Aorta (tissue), 5 donors: ENCODE measurements around the gene USP25. TPM values are rescaled to one million over a fixed set of nuclear protein-coding genes. Genes with fewer than 3 reads are reported as not detected.
"Not testable (repeated sequence)": the region's sequence is repeated elsewhere in the genome, so short reads cannot be mapped to it uniquely, and the experiment has no call there.

ENCODE experiments used
- ATAC-seq: fragments of 200-7000 bp; cut with Tn5 transposase; one replicate; pipeline ENCODE4 v1.9.1; 2022; ENCODE audit warnings: moderate library complexity; ENCODE audit not compliant: low FRiP score
- DNase-seq, 2 donors: peaks; one replicate each; pipeline ENCODE4 v3.0.0-alpha.2; 2020
- H3K27ac ChIP-seq, 2 donors: one replicate each; pipeline ENCODE4 v1.5.1; 2013; ENCODE audit warnings: low read length in 2 of 2, mild to moderate bottlenecking in 2 of 2, moderate library complexity in 2 of 2, control low read depth in 1 of 2, inconsistent platforms in 1 of 2, low read depth in 1 of 2
- H3K27me3 ChIP-seq, 2 donors: one replicate each; pipeline ENCODE4 v1.6.1; 2013; ENCODE audit warnings: control low read depth in 1 of 2, low read length in 1 of 2, mild to moderate bottlenecking in 1 of 2, moderate library complexity in 1 of 2; ENCODE audit not compliant: insufficient read depth in 2 of 2, control insufficient read depth in 1 of 2
- H3K36me3 ChIP-seq, 2 donors: one replicate each; pipeline ENCODE4 v1.6.1; 2013; ENCODE audit warnings: control low read depth in 1 of 2, low read length in 1 of 2, mild to moderate bottlenecking in 1 of 2; ENCODE audit not compliant: insufficient read depth in 2 of 2, control insufficient read depth in 1 of 2
- H3K4me1 ChIP-seq, 2 donors: one replicate each; pipeline ENCODE4 v1.6.1; 2013; ENCODE audit warnings: low read length in 2 of 2, control low read depth in 1 of 2, mild to moderate bottlenecking in 1 of 2, moderate library complexity in 1 of 2; ENCODE audit not compliant: insufficient read depth in 2 of 2, control insufficient read depth in 1 of 2
- H3K4me3 ChIP-seq, 2 donors: one replicate each; pipeline ENCODE4 v1.5.1; 2013; ENCODE audit warnings: low read length in 2 of 2, control low read depth in 1 of 2, mild to moderate bottlenecking in 1 of 2
- H3K9me3 ChIP-seq: one replicate; pipeline ENCODE4 v1.6.1; 2013; ENCODE audit warnings: mild to moderate bottlenecking, low read length; ENCODE audit not compliant: control insufficient read depth
- WGBS, 2 donors: extraction: QIAGEN DNeasy Blood & Tissue Kit; methylation state at CpG; one replicate each; pipeline ENCODE4 v1.1.7; 2013; 5-methylcytosine and 5-hydroxymethylcytosine counted together
- intact Hi-C, 2 donors: fragments of 100-400 bp; cut with DNase I; formaldehyde crosslinking; loops; one replicate each; pipeline versions ENCODE4 v1.14.2 to v1.15.0; 2022
- polyA plus RNA-seq, 2 donors: library from polyadenylated mRNA; stranded (reverse); fragments of 200-250 nt; gene quantifications; one replicate each; pipeline ENCODE4 v1.2.3, GENCODE V29; 2013
- total RNA-seq, 2 donors: library from RNA; stranded (reverse); fragmentation: NEBNext Ultra II Directional; extraction: Animal tissue kit (Norgen Biotek cat#: 25700); gene quantifications; one replicate each; pipeline ENCODE4 v1.2.1, GENCODE V29; 2021
- donor health status: healthy with polysubstance abuse.
- donor health status: Bipolar disorder and iron deficiency.
- donor health status: DM: no; HTN: no; CAD: no.
- donor health status: DM: no; HTN: no; CAD: no.
- donor health status: DM: yes; HTN: yes; CAD: no.

USP25 gene
- total and polyA plus RNA-seq, 4 donors: 9.3 to 54.2 (median 25.5) TPM

DNA sequence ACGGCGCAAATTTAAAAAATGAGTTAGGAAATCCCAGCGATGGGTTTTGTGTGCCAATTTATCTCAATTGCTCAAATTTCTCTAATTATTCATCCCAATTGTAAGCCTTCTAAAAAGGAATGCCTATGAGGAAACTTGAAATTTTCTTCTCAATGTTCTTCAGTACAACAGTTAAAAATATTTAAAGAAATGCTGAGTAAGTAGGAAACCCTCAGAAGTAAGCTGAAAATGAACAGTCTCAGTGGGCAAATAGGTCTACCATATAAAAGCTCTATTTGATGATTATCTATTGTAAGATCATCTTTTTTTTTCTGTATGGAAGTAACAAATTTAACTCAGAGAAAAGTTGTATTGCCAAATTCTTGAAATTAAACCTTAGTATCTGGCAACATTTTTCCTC, 1.7 kb upstream of the USP25 start:
- Histone ChIP-seq H3K9me3 (no peaks in the 10 kb centered on the region), H3K4me1 (peaks cover 0 to 2% of the 10 kb centered on the region in 2 donors), H3K27me3 (no peaks in the 10 kb centered on the region), H3K4me3 (no peak overlapping the region), H3K27ac (no peak overlapping the region), H3K36me3 (no peaks in the 10 kb centered on the region)
- DNase-seq: no peak
- intact Hi-C loops: no loop called here
- ATAC-seq: no peak
- WGBS, 2 donors: 96 to 97% methylated on average over 3 of the region's 3 CpGs

DNA sequence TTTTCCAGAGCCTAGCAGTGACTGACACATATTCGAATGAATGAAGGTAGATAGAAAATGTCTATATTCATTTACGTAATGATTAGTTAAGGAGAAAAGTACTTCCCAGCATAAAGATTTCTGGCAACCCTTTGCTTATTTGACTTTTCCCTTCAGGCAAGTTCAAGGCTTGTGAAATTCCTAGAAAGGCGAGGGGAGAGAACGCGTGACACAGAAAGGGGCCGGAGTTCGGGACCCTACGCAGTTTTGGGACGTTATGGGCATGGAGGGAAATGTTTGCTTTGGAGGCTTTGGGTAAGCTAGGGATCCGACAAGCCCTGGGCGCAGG, 472 bp upstream of the USP25 start:
- WGBS, 2 donors: 1% methylated on average over 11 of the region's 11 CpGs
- intact Hi-C loops: no loop called here
- peaks cover 0 to 2% of the 10 kb centered on the region in 2 donors for H3K4me1 ChIP-seq

DNA sequence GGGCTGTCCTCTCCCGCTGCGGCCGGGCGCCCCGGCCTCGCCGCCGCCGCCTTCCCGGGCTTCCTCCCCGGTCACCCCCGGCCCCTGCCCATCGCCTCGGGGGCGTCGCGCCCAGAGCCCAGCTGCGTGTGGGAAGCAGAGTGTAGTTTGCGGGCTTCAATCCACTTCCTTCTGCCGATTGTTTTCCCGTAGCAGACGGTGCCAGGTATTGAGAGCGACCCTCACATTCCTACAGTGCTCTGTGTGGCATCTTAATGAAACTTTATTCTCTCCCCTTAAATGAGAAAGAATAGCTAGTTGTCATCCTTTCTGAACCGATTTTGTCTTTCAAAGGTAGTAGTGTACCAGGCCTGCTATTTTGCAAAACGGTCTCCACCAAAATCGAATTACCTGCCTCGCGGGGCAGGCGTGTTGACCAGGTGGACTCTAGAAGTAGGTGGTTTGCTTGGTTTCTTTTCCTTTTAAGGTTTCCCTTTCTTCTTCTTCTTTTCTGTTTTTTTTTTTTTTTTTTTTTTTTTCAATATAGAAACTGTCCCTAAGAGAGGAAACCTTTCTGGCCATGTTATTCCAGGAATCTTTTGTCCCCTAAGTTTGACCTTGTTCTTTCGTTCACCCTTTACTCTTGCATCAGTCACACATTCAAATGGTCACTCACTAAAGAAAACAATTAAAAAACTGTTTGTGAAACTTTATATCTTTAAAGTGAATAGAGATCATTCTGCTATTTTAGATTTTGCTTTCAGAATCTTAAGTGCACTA, 881 bp downstream of the USP25 start:
- no peaks in the 10 kb centered on the region for H3K27me3 ChIP-seq
- intact Hi-C loops: loop anchor here in 1 of 2 donors (10.0 kb wide), 1 partner anchor 104 kb away; no protein-coding TSS in a partner anchor
- ATAC-seq (peak; percentile 3), DNase-seq (no peak)
- no peaks in the 10 kb centered on the region for H3K9me3 ChIP-seq
- H3K27ac ChIP-seq: peak overlapping the region; percentile 93 to 94
- WGBS, 2 donors: 1% methylated on average over 19 to 30 of the region's 30 CpGs
- peaks cover 0 to 2% of the 10 kb centered on the region in 2 donors for H3K4me1 ChIP-seq
- peak overlapping the region; percentile 95 to 98 for H3K4me3 ChIP-seq
- H3K36me3 ChIP-seq: no peaks in the 10 kb centered on the region

More for the DNA sequence above, 472 bp upstream of the USP25 start:
- no peak for DNase-seq
- peak overlapping the region; percentile 24 to 83 for H3K27ac ChIP-seq
- no peaks in the 10 kb centered on the region for H3K27me3 ChIP-seq
- H3K36me3 ChIP-seq: no peaks in the 10 kb centered on the region
- H3K4me3 ChIP-seq: peak overlapping the region; percentile 31 to 95
- ATAC-seq: no peak
- H3K9me3 ChIP-seq: no peaks in the 10 kb centered on the region

DNA sequence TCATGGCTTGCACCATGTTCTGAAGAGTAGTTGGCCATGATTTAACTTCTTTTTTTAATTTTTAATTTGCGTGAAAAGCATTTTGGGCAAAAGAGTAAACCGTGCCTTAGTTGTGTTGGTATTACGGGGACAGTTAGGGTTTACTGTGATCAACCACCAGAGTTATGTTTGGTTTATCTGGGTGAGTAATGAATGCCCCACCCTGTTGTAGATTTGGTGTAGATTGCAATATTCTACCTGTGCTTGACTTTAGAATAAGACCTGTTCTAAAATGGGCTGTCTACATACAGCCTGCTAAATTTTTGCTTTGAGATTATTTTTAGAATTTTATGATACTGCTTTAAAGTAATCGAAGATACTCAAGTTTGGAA, 1.4 kb downstream of the USP25 start:
- 27 to 28% methylated on average over 4 of the region's 4 CpGs for WGBS, 2 donors
- intact Hi-C loops: loop anchor here in 1 of 2 donors (10.0 kb wide), 1 partner anchor 104 kb away; no protein-coding TSS in a partner anchor
- ATAC-seq (no peak), DNase-seq (no peak)
- H3K27me3 ChIP-seq: no peaks in the 10 kb centered on the region
- H3K4me3 ChIP-seq: peak overlapping the region; percentile 95 to 98
- no peaks in the 10 kb centered on the region for H3K36me3 ChIP-seq
- peaks cover 0 to 2% of the 10 kb centered on the region in 2 donors for H3K4me1 ChIP-seq
- H3K27ac ChIP-seq: no peak overlapping the region
- H3K9me3 ChIP-seq: no peaks in the 10 kb centered on the region

DNA sequence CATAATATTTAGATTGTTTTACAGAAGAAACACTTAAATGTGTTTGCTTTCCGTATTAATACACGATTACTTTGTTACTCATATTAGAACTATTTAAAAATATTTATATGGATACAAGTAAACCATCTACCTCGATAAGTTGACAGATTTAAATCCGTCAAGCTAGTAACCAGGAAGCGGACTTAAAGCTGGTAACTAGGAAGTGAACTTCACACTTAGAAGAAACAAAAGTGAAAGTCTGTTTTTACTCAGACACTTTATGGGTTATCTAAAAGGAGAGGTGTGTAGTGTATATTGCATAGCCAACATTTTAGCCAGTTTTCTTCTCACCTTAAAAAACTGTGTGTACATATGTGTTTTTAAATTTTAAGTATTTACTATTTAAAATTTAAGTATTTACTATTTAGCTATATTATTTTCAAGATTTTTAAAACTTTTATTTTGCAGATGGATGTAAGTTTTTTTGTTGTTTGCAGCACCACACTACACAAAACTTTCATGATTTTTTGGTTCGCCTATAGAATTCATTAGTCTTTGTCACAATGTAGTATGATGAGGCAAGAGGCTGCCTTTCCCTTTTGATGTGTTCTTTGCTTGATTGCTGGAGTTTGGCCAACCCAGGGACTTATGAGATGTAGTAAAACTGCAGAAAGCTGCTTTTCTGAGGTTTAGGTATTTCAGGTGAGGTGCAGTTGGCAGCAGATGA, 2.7 kb downstream of the USP25 start:
- ATAC-seq (no peak), DNase-seq (no peak)
- H3K4me1 ChIP-seq: peaks cover 0 to 2% of the 10 kb centered on the region in 2 donors
- 47 to 67% methylated on average over 6 of the region's 6 CpGs for whole genome bisulfite sequencing, 2 donors
- H3K36me3 ChIP-seq: no peaks in the 10 kb centered on the region
- no peaks in the 10 kb centered on the region for H3K27me3 ChIP-seq
- no peak overlapping the region for H3K27ac ChIP-seq
- intact Hi-C loops: loop anchor here in 1 of 2 donors (10.0 kb wide), 1 partner anchor 102 kb away; no protein-coding TSS in a partner anchor
- H3K4me3 ChIP-seq: no peak overlapping the region
- H3K9me3 ChIP-seq: no peaks in the 10 kb centered on the region

DNA sequence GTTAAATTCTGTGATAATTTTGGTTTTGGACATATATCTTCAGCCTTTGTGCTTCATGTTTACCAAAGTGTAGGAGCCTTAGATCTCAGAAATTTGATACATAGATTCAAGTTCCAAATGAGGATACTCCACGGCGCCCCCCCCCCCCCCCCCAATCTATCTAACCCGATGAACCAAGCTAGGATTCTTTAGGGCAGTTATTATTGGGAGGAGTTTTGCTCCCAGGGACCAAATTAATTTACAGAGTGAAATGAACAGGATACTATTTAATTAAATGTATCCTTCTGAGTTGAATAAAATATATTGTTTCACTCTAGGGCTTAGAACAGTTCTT, 3.2 kb downstream of the USP25 start:
- 57 to 61% methylated on average over 3 of the region's 3 CpGs for WGBS, 2 donors
- H3K4me3 ChIP-seq: no peak overlapping the region
- DNase-seq (no peak), ATAC-seq (no peak)
- no peak overlapping the region for H3K27ac ChIP-seq
- H3K9me3 ChIP-seq: no peaks in the 10 kb centered on the region
- no peaks in the 10 kb centered on the region for H3K27me3 ChIP-seq
- intact Hi-C loops: loop anchor here in 1 of 2 donors (10.0 kb wide), 1 partner anchor 102 kb away; no protein-coding TSS in a partner anchor
- H3K4me1 ChIP-seq: peaks cover 0 to 2% of the 10 kb centered on the region in 2 donors
- no peaks in the 10 kb centered on the region for H3K36me3 ChIP-seq

DNA sequence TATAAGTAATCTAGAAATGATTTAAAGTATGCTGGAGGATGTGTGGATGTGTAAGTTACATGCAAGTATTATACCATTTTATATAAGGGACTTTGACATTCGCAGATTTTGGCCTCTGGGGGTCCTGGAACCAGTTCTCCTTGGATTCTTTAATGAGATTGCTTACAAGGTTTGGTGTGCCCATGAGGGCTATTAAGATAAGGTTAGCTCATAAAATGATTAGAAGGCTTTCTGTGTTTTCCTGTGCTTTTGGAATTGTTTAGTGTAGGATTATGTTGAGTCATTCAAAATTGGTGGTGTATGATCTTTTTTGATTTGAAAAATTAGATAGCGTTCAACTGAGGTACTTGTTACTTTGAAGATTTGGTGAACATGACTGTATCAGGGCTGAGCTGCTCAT, 5.6 kb downstream of the USP25 start:
- 89 to 96% methylated on average over 2 of the region's 2 CpGs for WGBS, 2 donors
- ATAC-seq: no peak

DNA sequence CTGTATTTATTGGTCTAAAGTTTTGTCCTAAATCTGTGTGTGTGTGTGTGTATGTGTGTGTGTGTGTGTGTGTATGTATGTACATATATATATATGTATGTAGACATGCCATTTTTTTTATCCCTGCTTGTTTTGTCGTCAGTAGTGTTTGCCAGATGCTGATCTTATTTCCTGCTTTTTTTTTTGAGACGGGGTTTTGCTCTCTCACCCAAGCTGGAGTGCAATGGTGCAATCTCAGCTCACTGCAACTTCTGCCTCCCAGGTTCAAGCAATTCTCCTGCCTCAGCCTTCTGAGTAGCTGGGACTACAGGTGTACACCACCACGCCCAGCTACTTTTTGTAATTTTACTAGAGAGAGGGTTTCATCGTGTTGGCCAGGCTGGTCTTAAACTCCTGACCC, 6.1 kb downstream of the USP25 start:
- not testable (repeated sequence) for H3K9me3 ChIP-seq, ATAC-seq, H3K4me3 ChIP-seq, DNase-seq, H3K36me3 ChIP-seq, H3K4me1 ChIP-seq, H3K27ac ChIP-seq, H3K27me3 ChIP-seq
- 65 to 69% methylated on average over 4 of the region's 4 CpGs for WGBS, 2 donors
- intact Hi-C loops: loop anchor here in 1 of 2 donors (10.0 kb wide), 1 partner anchor 99 kb away; no protein-coding TSS in a partner anchor

More for the DNA sequence above, 5.6 kb downstream of the USP25 start:
- Histone ChIP-seq H3K36me3 (no peaks in the 10 kb centered on the region), H3K27ac (no peak overlapping the region), H3K4me3 (no peak overlapping the region), H3K4me1 (peaks cover 0 to 2% of the 10 kb centered on the region in 2 donors), H3K9me3 (no peaks in the 10 kb centered on the region), H3K27me3 (no peaks in the 10 kb centered on the region)
- intact Hi-C loops: loop anchor here in 1 of 2 donors (10.0 kb wide), 1 partner anchor 99 kb away; no protein-coding TSS in a partner anchor
- no peak for DNase-seq
